Measurements from ENCODE around the gene MARCO. TPM values are rescaled to one million over a fixed set of nuclear protein-coding genes. Genes with fewer than 3 reads are reported as not detected.

The MARCO gene, protein sequence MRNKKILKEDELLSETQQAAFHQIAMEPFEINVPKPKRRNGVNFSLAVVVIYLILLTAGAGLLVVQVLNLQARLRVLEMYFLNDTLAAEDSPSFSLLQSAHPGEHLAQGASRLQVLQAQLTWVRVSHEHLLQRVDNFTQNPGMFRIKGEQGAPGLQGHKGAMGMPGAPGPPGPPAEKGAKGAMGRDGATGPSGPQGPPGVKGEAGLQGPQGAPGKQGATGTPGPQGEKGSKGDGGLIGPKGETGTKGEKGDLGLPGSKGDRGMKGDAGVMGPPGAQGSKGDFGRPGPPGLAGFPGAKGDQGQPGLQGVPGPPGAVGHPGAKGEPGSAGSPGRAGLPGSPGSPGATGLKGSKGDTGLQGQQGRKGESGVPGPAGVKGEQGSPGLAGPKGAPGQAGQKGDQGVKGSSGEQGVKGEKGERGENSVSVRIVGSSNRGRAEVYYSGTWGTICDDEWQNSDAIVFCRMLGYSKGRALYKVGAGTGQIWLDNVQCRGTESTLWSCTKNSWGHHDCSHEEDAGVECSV
- polyA plus RNA-seq (ENCODE audit: insufficient read length in 3 of 3) = under 1 TPM in 2 of 3 donors, not detected in 1; 0.20 to 0.45 TPM
- long read RNA-seq, donor 1 = 0 reads
- long read RNA-seq, donor 2 = 0 reads
- long read RNA-seq, donor 3, partial matches to known transcripts = 0 of 1 reads
- long read RNA-seq, donor 3, other reads (novel, unspliced or antisense) = 0 of 1 reads
- long read RNA-seq, donor 4 = 0 reads
- long read RNA-seq, donor 5 = 0 reads
- long read RNA-seq, donor 6 = 0 reads
- long read RNA-seq, donor 7 = 0 reads
- long read RNA-seq, donor 8 = 0 reads
- long read RNA-seq, donor 9 = 0 reads
- long read RNA-seq, donor 10 = 0 reads
- long read RNA-seq, donor 11 = 0 reads
- long read RNA-seq, donor 12 = 0 reads
- long read RNA-seq, donor 13 = 0 reads
- long read RNA-seq, donor 14 = 0 reads
- long read RNA-seq, donor 15 = 0 reads
- long read RNA-seq, donor 16 = 0 reads

DNA sequence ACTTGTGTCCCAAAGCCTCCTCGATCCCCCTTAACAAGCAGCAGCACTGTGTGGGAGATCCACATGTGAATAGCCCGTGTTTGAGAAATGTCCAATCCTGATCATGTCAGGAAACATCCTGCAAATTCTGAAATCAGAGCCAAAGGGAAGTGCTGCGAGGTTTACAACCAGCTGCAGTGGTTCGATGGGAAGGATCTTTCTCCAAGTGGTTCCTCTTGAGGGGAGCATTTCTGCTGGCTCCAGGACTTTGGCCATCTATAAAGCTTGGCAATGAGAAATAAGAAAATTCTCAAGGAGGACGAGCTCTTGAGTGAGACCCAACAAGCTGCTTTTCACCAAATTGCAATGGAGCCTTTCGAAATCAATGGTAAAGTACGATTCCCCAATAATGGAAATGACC is at the start of gene MARCO:
Gene MARCO, plus strand, starts transcription at position 164 of the 400 bp plus-strand sequence. Its CDS starts 107 bp downstream, at position 271.
- DNase-seq (ENCODE audit: extremely low read depth in 1 of 11, low read depth in 9 of 11, low spot score in 4 of 11) = no peak

DNA sequence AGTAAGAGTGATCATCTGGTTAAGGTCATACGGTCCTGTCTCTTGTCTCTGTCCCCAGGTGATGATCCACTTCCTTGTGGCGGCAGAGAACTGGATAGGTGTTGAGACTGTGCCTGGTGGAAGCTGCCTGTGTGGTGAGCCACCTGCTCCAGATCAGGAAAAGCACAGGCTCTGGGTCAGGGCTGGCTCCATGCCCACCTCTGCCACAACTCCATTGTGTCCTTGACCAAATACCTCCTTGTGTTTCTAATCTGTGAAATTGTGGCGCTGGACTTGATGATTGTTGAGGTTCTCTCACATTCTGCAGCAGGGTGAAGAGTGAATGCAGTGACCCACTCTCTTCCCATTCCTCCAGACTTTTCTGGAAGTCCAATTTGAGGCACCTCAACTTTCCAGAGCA is 48.9 kb upstream of the MARCO start:
- no peak for DNase-seq (ENCODE audit: extremely low read depth in 1 of 11, low read depth in 9 of 11, low spot score in 4 of 11)

DNA sequence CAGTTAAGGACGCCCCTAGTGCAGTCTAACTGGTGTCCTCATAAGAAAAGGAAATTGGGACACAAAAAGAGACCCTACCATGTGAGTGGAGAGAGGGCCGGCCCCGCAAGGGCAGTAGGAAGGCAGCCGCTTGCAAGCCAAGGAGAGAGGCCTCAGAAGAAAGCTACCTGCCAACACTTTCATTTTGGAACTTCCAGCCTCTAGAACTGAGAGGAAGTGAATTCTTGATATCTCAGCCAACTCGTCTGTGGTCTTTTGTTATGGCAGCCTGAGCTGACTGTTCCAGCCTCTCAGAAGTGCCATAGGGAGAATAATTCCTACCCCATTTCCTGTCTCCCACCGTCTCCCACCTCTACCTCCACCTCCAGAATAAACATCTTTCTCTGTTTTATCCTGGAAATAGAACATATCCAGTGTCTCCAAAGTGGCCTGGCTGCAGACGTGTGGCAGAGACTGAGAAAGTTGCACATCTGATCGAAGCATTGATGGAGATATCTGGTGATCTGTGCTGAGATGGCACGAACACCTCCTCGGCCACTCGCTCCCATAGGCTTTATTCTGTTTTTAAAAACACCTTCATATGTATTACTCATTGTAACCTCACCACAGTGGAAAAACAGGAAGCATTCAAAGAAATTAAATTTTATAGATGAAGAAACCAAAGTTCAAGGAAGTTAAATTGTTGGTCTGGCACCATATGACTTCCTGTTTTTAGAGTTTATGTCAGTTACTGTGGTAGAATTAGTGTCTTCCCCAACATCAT is 39.5 kb upstream of the MARCO start:
- DNase-seq (ENCODE audit: extremely low read depth in 1 of 11, low read depth in 9 of 11, low spot score in 4 of 11) = no peak

DNA sequence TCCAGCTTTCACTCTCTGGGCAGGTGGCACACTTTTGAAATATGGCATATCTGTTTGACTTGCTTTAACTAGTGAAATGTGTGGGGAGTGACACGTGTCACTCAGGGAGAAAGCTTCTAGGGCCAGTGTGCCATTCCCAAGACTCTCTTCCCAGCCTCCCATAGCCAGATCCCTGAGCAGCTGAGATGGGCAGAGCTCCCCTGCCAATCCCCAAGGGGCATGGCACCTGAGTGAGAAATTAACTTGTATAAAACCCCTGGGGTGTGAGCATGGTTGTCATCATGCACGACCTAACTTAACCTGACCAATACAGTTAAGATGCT is 39.0 kb upstream of the MARCO start:
- no peak for DNase-seq (ENCODE audit: extremely low read depth in 1 of 11, low read depth in 9 of 11, low spot score in 4 of 11)

DNA sequence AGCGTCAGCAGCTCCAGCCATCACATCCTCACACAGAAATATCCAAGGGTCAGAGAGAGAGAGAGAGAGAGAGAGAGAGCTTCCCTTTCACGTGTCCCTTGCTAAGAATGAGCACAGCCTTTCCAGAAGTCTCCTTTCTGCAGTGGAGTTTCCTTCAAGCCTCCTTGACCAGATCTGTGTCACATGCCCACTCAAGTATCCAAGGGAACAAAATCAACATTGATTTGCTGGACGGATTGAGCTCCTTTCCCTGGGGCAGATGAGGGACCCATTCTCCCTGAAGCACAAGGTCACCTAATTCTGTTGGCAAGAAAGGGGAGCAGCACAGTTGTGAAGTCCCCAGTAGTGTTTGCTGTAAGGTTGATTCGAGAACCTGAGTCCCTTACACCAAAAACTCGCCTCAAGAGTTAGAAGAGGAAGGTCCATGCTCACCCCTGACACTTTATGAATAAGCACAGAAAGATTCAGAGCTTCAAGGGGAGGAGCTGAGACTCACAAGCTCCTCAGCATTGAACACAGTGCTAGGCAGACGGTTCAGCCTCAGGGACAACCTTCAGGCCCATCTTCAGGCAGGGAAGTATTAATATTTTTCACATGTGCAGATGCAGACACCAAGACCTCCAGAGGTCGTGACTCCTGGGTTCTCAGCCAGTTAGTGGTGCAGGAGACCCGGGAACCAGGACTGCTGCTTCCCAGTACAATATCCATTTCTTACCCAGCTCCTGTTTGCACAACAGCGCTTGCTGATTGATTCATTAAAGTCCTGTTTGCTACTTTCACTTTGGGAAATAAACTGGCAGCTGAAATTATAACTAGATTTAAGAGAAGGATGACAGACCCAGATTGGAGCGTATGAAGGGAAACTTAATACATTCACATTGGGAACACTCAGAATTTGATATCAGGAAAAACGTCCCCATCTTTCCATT is 38.2 kb upstream of the MARCO start:
- DNase-seq (ENCODE audit: extremely low read depth in 1 of 11, low read depth in 9 of 11, low spot score in 4 of 11) = no peak

DNA sequence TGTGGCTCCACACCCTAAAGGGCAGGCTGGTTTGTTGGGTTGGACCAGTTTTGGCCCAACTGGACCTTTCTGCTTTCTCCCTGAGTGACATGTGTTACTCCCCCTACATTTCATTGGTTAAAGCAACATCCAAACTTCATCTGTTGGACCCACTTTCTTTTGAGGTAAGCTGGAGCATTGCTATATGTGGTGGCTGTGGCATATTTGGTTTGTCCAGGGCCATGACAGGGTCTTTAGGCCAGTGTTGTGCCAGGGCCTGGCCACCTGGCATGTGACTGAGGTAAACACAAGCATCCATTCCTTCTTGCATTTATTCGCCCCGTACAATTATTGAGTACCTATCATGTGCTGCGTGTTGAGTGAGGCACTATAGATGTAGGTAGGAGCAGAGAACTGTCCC is 36.8 kb upstream of the MARCO start:
- DNase-seq (ENCODE audit: extremely low read depth in 1 of 11, low read depth in 9 of 11, low spot score in 4 of 11) = no peak

DNA sequence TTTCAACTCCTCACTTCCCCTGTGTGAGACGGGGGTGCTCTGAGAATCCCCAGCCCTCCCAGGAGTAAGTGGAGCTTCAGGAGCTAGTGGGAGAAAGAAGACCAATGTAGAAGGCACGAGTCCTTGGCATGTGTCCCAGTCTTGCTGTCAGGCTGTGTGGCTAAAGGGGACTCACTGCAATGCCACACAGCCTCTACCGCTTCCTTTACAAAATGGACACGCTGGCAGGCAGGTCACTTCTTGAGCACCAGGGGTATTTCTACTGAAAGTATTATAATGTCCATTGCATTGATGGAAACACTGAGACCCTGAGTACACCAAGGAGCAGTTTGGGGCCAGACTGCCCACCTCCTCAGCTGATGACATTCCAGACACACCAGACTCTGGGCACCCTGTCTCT is 35.8 kb upstream of the MARCO start:
- DNase-seq (ENCODE audit: extremely low read depth in 1 of 11, low read depth in 9 of 11, low spot score in 4 of 11) = no peak

DNA sequence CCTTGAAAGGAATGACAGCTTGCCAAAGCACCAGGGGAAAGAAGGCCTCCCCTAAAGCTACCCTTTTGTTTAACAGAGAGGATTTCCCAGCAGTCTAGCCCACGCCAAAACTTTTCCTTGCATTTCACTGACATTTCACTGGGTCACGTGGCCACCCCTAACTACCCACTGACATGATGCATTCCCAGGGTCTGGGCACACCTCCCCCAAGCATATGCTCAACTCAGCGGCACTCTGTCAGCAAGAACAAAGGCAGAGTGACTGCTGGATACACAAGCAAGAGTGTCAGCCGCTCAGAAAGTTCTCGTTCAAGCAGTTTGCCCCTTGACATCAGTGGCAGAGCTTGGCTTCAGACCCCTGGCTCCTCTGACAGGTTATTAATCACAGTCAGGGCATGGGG is 34.2 kb upstream of the MARCO start:
- no peak for DNase-seq (ENCODE audit: extremely low read depth in 1 of 11, low read depth in 9 of 11, low spot score in 4 of 11)

DNA sequence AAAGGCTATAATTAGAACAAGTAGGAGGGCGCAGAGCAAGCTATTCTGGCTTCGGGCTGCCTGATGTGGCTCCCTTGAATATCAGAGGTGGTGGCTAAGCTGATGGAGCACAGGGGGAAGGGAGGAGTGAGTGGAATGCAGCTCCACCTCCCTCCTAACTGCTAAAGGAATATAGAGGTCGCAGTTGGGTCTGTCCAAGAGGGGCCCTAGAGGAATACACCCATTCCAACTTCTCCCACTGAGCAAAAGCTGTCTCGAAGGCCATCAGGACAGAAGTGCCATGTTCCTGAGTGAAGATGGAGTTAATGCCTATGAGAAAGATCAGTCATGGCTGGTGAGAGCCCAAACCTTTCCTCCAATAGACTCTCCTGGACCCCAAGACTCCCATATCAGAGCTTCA is 32.8 kb upstream of the MARCO start:
- DNase-seq (ENCODE audit: extremely low read depth in 1 of 11, low read depth in 9 of 11, low spot score in 4 of 11) = no peak

DNA sequence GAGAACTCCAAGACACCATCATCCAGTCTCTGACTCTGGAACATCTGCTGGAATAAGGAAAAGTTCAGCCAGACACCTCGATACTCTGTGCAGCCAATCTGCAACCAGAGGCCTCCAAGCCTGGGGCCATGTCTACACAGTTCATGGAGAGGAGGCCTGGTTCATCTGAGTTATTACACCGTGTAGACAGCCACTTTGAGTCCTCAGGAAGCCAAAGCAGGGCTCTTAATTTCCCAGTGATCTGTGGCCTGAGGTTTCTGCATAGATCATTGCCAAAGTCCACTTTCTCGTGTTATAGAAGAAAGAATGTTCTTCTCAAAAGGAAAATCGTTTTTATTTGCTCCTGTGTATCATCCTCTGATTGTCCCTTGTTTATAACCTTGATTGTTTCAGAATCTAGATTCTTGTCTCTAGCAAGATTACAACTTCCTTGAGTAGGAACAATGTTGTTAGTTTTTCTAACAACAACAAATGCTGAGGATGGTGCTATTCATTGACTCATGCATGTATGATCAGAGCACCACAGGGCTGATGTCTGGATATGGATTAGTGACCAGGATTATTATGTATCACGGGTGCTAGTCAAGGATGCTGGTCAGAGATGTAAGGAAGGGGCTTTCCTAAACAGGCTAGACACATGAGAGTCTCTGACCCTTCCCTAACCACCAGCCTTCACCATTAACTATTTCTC is 30.7 kb upstream of the MARCO start:
- DNase-seq (ENCODE audit: extremely low read depth in 1 of 11, low read depth in 9 of 11, low spot score in 4 of 11) = no peak

DNA sequence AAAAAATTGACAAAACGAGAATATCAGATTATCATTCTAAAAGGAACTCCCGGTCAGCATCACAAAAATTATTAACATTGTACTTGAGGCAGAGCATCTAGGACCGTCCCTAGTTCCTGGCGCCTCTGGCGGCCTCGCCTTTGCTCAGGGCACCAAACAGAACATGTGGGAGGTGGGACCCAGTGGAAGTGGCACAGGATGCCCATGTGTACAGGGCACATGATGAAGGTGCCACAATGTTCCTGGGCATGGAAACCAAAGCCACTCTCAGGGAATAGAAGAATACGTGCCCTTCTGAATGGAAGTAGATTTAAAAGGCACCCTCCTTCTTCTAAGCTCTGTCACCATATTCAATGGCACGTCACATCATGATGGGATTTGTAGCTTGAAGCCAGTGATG is 30.1 kb upstream of the MARCO start:
- no peak for DNase-seq (ENCODE audit: extremely low read depth in 1 of 11, low read depth in 9 of 11, low spot score in 4 of 11)

DNA sequence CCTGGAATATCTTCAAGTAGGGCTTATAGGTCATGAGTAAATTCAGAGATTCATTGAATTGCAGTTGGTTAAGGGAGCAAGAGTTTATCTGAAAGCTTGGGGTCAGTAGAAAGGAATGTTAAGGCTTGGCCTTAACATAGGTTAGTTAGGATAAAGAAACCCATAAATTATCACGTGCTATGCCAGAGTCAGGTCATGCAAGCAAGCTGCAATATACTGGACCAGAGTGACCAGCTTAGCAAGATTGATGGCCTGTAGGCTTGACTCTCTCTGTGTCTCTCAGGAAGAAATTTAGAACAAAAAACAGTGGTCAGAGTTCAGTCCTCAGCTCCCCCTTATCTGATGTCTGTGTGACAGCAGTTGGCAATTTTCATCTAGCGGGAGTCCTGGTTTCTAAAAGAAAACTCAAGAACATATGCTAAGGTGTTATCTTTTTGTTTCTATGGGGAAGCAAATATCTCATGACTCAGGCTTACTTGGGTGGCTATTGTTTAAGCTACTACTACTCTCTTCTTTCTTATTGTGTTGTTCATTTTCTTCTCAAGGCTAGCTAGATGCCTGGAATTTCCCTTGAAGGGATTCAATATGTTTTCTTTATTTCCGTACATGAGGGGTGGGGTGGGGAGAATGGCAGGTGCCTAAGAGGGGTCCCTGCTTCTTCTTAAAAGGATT is 28.7 kb upstream of the MARCO start:
- no peak for DNase-seq (ENCODE audit: extremely low read depth in 1 of 11, low read depth in 9 of 11, low spot score in 4 of 11)

DNA sequence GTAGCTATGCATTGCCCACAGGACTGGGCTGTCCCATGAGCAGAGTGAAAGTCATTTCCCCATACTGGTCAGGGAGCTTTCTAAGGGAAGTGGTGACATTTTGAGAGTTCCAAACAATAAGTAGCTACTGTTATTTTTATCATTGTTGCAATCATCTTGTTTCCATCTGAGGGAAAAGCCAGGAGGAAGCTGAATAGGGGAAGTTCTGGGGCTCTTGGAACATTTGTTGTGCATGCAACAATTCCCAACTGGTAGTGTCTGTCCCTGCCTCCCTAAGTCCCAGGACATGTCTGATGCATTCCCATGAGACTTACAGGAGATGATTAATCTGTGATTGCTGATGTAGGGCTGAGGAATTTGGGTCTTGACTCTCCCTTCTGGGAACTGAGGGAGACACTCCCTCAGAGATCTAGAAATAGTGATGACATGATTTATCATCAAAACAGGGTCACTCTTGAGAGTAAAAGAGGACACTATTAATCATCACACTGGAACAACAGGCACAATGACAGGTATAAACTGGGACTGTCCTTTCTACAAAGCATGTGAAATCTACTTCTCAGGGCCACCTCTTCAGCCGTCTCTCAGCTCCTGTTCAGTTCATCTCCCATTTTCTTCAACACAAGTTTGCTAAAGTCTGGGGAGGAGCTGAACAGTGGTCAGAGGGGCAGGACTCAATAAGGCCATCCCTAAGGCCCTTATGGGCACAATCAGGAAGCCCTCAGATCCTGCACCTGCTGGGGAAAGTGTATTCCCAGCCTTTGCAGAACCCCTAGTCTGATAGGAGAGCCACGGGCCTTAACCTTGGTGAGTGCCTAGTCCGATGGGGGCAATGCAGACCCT is 28.0 kb upstream of the MARCO start:
- DNase-seq (ENCODE audit: extremely low read depth in 1 of 11, low read depth in 9 of 11, low spot score in 4 of 11) = no peak

DNA sequence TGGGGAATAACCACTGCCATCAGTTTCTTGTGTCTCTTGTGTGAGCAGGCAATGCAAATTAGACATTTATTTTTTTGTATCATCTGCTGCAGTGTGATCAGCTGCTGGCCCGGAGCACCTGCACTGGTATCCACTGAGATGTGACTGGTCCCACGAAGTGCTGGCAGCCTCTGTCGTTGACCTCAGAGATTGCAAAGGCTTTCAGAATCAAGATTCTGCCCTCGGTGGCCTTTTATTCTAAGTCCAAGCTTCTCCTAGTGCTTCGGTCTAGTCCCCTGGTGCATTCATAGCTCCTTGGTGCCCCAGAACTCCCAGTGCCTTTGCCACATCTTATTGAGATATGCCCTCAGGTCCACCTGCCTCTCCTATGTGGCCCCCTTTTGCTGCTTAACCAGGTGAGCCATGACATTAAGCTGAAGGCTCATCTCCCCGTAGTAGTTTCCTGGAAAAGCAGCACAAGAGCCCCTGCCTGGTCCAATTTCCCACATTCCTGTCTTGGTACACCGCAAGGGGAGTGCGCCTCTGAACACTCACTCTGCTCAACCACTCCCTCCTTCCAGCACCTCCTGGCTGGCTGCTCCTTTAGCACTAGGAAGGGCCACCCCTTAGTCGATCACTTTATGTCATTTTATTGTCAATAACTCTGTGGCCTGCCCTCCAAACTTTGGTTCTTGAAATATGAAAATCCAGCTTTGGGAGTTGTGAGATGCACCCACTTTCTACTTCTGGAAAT is 27.1 kb upstream of the MARCO start:
- DNase-seq (ENCODE audit: extremely low read depth in 1 of 11, low read depth in 9 of 11, low spot score in 4 of 11) = no peak

DNA sequence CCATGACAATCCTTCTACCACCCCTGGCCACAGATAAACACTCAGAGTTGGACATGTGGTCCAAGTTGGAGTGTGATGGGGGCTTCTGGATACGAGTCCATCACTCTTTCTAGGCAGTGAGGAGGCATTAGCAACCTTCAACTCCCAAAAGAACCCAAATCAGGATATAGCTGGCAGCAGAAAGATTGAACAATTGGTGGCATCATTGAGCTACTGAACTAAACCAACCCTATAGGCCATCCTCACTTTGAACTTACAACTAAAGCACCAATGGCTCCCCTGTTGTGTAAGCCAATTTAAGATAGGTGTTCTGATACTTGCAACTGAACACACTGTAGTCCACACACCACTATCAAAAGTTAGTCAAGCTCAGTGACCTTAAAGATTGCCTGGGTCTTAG is 24.0 kb upstream of the MARCO start:
- no peak for DNase-seq (ENCODE audit: extremely low read depth in 1 of 11, low read depth in 9 of 11, low spot score in 4 of 11)

DNA sequence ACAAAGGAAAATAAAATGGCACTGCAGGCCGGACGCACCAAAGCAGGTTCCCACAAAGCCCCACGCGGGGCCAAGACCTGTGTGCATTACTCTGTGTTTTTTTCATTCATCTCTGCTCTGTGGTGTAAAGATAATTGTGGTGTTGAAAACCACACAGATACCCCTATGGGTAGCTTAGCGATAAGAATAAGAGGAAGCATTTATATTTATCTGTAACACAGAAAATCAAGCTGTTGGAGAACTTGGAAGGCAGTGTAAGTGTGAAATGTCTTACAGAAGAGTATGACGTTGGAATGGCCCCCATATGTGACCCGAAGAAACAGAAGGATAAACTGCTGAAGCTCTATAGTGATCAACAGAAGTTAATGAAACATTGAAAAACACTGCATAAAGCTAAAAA is 20.3 kb upstream of the MARCO start:
- no peak for DNase-seq (ENCODE audit: extremely low read depth in 1 of 11, low read depth in 9 of 11, low spot score in 4 of 11)
